ENCODE results near the gene PUM2. TPM values are rescaled to one million over a fixed set of nuclear protein-coding genes. Genes with fewer than 3 reads are reported as not detected.
"Not testable (repeated sequence)": the region's sequence is repeated elsewhere in the genome, so short reads cannot be mapped to it uniquely, and the experiment has no call there.

PUM2 gene
- total RNA-seq, 4 donors from 2014 or later, result 62.0 to 78.2 (median 73.5) TPM

DNA sequence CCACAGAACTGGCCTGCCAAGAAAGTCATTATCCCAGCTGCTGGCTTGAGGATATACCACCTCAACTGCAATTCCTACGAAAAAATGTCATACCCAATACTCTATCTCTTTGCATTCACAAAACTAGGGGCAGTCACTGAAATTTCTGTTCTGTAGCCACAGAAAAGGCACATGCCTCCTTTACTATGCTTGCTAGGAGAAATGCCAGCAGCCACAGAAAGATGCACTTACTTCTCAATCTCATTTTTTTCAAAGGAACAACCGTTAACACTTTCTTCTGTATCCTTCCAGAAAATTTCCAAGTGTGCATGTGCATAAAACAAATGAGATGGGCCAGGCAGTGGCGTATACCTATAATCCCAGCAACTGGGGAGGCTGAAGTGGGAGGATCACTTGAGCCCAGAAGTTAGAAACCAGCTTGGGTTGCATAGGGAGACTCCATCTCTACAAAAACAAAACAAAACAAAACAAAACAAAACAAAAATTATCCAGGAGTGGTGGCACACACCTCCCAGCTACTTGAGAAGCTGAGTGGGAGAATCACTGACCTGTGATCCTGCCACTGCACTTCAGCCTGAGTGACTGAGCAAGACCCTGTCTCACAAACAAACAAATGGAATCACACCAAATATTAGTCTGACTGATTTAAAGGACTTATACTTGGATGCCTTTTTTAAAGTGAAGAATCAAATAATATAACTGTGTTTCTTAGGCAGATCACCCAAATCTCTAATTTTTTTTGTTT, 22.4 kb upstream of the PUM2 start:
- WGBS, 2 donors, result 68 to 84% methylated on average over 3 of the region's 3 CpGs
- no peaks in the 10 kb centered on the region for H3K9me3 ChIP-seq
- no peaks in the 10 kb centered on the region for H3K4me1 ChIP-seq
- no peak for TF ChIP-seq EP300 (IDR thresholded peaks at IDR 0.05)
- TF ChIP-seq, protein P1, sequence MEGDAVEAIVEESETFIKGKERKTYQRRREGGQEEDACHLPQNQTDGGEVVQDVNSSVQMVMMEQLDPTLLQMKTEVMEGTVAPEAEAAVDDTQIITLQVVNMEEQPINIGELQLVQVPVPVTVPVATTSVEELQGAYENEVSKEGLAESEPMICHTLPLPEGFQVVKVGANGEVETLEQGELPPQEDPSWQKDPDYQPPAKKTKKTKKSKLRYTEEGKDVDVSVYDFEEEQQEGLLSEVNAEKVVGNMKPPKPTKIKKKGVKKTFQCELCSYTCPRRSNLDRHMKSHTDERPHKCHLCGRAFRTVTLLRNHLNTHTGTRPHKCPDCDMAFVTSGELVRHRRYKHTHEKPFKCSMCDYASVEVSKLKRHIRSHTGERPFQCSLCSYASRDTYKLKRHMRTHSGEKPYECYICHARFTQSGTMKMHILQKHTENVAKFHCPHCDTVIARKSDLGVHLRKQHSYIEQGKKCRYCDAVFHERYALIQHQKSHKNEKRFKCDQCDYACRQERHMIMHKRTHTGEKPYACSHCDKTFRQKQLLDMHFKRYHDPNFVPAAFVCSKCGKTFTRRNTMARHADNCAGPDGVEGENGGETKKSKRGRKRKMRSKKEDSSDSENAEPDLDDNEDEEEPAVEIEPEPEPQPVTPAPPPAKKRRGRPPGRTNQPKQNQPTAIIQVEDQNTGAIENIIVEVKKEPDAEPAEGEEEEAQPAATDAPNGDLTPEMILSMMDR (IDR thresholded peaks at IDR 0.05), result no peak
- TF ChIP-seq POLR2A (IDR thresholded peaks at IDR 0.05), result no peak
- H3K4me3 ChIP-seq, result no peak overlapping the region
- DNase-seq (ENCODE audit: low spot score in 2 of 2), result no peak
- H3K27me3 ChIP-seq, result no peaks in the 10 kb centered on the region
- H3K27ac ChIP-seq, result no peak overlapping the region
- no peaks in the 10 kb centered on the region for H3K36me3 ChIP-seq

DNA sequence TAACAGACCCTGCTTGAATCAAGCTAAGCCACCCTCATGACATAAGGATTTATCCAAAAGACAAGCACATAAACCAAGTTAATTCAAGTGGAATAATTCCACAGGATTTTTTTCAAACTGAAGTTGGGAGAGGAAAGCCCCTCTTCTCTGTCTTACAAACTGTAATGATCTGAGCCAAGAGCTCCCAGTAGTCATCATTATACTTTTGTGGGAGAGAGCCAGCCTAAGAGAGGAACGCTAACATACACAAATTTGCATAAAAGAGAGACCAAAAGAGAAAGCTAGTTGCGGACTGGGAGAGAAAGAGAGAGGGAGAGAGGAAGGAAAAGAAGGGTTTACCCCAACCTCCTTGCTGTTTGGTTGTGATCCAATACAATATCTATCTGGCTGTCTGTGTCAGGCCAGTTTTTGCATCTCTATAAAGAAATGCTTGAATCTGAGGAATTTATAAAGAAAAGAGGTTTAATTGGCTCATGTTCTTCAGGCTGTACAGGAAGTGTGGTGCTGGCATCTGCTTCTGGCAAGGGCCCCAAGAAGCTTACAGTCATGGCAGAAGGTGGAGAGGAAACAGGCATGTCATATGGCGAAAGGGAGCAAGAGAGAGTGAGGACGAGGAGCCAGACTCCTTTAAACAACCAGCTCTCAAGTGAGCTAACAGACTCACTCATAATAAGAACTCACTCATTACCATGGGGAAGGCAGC, 20.8 kb upstream of the PUM2 start:
- Histone ChIP-seq H3K27me3 (no peaks in the 10 kb centered on the region), H3K36me3 (no peaks in the 10 kb centered on the region), H3K4me1 (no peaks in the 10 kb centered on the region), H3K9me3 (no peaks in the 10 kb centered on the region), H3K27ac (no peak overlapping the region), H3K4me3 (no peak overlapping the region)
- TF ChIP-seq, protein P1 (IDR thresholded peaks at IDR 0.05), result no peak
- TF ChIP-seq EP300 (IDR thresholded peaks at IDR 0.05), result no peak
- TF ChIP-seq POLR2A (IDR thresholded peaks at IDR 0.05), result no peak
- 70 to 73% methylated on average over 4 of the region's 4 CpGs for WGBS, 2 donors
- DNase-seq (ENCODE audit: low spot score in 2 of 2), result no peak

DNA sequence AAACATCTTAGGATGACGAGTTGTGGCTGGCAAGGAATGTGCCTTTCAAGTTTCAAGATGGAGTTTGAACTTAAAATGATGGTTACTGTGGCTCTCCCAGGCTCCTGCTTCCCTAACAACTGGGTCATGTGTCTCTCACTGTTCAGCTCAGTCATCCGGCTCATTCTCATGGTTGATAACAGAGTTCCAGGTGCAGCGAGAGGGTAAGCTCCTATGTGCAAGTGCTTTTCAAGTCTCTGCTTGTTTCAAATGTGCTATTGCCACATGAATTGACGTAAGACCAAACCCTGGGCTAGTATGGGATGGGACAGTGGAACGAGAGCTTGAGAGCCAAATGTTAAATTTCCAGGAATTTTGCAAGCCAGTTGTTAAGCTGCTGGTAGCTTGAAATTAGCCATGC, 19.5 kb upstream of the PUM2 start:
- TF ChIP-seq, protein P1 (IDR thresholded peaks at IDR 0.05), result no peak
- peak in 1 of 2 donors; percentile 64 for TF ChIP-seq EP300 (IDR thresholded peaks at IDR 0.05)
- WGBS, 2 donors, result 74 to 75% methylated on average over 5 of the region's 5 CpGs

DNA sequence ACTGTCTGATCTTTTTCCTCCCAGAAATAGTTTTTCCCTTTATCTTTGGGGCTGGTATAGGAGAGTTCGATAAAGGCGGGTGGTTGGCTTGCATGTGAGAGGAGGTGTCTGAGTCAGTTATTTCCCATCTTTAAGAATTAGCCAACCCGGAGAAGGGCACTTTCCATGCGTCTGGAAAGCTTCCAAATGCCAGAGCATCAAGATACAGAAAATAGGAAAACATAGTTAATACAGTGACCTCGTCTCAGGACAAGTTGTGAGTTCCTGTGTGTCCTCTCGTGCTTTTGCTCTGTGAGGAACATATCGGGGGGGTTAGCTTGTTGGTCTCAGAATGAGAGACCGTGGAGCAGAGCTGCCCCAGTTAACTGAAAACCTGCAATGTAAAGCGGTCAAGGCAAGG, 18.7 kb upstream of the PUM2 start:
- H3K9me3 ChIP-seq, result no peaks in the 10 kb centered on the region
- H3K27ac ChIP-seq, result no peak overlapping the region
- WGBS, 2 donors, result 78 to 83% methylated on average over 9 of the region's 9 CpGs
- no peak for DNase-seq (ENCODE audit: low spot score in 2 of 2)
- TF ChIP-seq, protein P1 (IDR thresholded peaks at IDR 0.05), result no peak
- no peak for TF ChIP-seq POLR2A (IDR thresholded peaks at IDR 0.05)
- TF ChIP-seq EP300 (IDR thresholded peaks at IDR 0.05), result no peak
- no peak overlapping the region for H3K4me3 ChIP-seq
- H3K4me1 ChIP-seq, result no peaks in the 10 kb centered on the region
- no peaks in the 10 kb centered on the region for H3K36me3 ChIP-seq
- no peaks in the 10 kb centered on the region for H3K27me3 ChIP-seq

More for the DNA sequence above, 19.5 kb upstream of the PUM2 start:
- H3K4me3 ChIP-seq, result no peak overlapping the region
- H3K4me1 ChIP-seq, result no peaks in the 10 kb centered on the region
- no peak overlapping the region for H3K27ac ChIP-seq
- DNase-seq (ENCODE audit: low spot score in 2 of 2), result no peak
- no peaks in the 10 kb centered on the region for H3K9me3 ChIP-seq
- H3K27me3 ChIP-seq, result no peaks in the 10 kb centered on the region
- no peaks in the 10 kb centered on the region for H3K36me3 ChIP-seq

DNA sequence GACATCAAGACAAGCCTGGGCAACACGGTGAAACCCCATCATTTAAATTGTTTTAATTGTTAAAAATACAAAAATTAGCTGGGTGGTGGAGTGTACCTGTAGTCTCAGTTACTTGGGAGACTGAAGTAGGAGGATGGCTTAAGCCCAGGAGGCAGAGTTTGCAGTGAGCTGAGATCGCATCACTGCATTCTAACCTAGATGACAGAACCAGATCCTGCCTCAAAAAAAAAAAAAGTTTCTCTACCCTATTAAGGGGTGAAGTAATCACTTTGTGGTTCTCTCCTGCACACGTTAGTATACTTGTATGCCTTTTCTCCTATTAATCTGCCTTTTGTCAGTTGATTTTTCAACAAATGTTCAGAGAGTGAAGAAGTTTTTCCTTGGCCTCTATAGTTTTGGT, 18.1 kb upstream of the PUM2 start:
- TF ChIP-seq, protein P1 (IDR thresholded peaks at IDR 0.05), result no peak
- TF ChIP-seq POLR2A (IDR thresholded peaks at IDR 0.05), result no peak
- TF ChIP-seq EP300 (IDR thresholded peaks at IDR 0.05), result no peak
- Histone ChIP-seq H3K36me3 (no peaks in the 10 kb centered on the region), H3K27me3 (no peaks in the 10 kb centered on the region), H3K9me3 (no peaks in the 10 kb centered on the region), H3K4me3 (no peak overlapping the region), H3K27ac (no peak overlapping the region), H3K4me1 (no peaks in the 10 kb centered on the region)
- no peak for DNase-seq (ENCODE audit: low spot score in 2 of 2)
- 73 to 75% methylated on average over 3 of the region's 3 CpGs for WGBS, 2 donors

DNA sequence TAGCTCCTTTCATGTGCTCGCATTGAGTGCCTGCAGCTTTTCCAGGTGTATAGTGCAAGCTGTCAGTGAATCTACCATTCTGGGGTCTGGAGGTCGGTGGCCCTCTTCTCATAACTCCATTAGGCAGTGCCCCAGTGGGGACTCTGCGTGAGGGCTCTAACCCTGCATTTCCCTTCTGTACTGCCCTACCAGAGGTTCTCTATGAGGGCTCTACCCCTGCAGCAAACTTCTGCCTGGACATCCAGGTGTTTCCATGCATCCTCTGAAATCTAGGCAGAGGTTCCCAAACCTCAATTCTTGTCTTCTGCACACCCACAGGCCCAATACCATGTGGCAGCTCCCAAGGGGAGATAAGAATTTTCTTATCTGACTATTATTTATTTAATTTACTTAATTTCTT, 17.3 kb upstream of the PUM2 start:
- H3K27ac ChIP-seq; DNase-seq (ENCODE audit: low spot score in 2 of 2); H3K9me3 ChIP-seq; H3K36me3 ChIP-seq; H3K4me1 ChIP-seq; H3K27me3 ChIP-seq; H3K4me3 ChIP-seq: not testable (repeated sequence)
- 75 to 87% methylated on average over 3 of the region's 3 CpGs for WGBS, 2 donors

Data from tibial nerve (tissue), 4 donors.